Adrenal gland (tissue), 5 donors: Measurements from ENCODE around the gene PCED1B.

ENCODE experiments used
- CTCF ChIP-seq, 6 experiments: fragments of 450-650 bp in 4 of 6; fragments of 200-600 bp in 2 of 6; sonication (generic) in 1 of 6; IDR thresholded peaks; 1 replicate in 5 of 6; 2 replicates in 1 of 6; pipeline versions ENCODE4 v1.5.1 to v1.8.0; 2016 to 2021; ENCODE audit warnings: antibody characterized with exemption in 6 of 6, mild to moderate bottlenecking in 2 of 6, moderate library complexity in 1 of 6
- POLR2A ChIP-seq, 2 donors: fragments of 450-650 bp; IDR thresholded peaks; one replicate each; pipeline ENCODE4 v1.6.1; 2017; ENCODE audit warnings: antibody characterized with exemption in 2 of 2, mild to moderate bottlenecking in 2 of 2, moderate library complexity in 1 of 2
- donor health status: DM: no; HTN: no; CAD: no.

- peak in 4 of 6 experiments; percentile 19 to 39 (median 32) for TF ChIP-seq CTCF (IDR thresholded peaks at IDR 0.05)
- TF ChIP-seq POLR2A (IDR thresholded peaks at IDR 0.05): peak; percentile 17 to 69
These were observed at the start of gene PCED1B, which contains the start of gene AMIGO2 for GRCh38 chr12:47079468-47079980.
